ENCODE measurements around the gene SAA2. TPM values are rescaled to one million over a fixed set of nuclear protein-coding genes. Genes with fewer than 3 reads are reported as not detected.

The SAA2 gene
- total RNA-seq, 4 donors from 2014 or later = 0.34 TPM; not detected in 3

- H3K4me3 ChIP-seq = no peak overlapping the region
- intact Hi-C loops (cut with DNase I) = no loop called here
Measured at GRCh38 chr11:18245396-18245795, 3.1 kb downstream of the SAA2 start.

DNA sequence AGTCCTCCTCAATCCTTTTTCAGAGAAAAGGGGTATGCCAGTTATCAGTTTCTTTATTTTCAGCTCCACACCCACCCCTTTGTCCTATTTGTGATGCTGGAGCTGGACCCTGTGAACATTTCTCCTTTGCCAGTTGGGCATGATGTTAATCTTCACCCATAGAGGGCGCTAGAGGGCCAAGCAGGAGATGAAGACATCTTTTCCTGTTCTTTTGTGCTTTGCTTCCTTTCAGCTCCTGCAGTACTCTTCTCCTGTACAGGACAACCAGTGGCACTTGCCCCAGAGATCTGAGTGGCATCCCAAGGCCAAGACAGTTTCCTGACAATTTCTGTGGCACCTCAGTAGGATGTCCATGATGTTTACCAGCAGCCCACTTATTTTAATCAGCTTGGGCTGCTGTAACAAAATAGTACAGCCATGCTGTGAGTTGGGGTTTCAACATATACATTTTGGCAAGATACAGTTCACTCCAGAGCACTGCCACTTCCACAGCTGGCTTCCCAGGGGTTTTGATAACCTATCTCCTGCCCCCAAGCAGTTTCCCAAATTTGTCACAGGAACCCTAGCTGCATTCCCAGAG, 4.6 kb downstream of the SAA2 start:
- H3K36me3 ChIP-seq = no peaks in the 10 kb centered on the region
- H3K4me3 ChIP-seq = no peak overlapping the region
- TF ChIP-seq POLR2A (IDR thresholded peaks at IDR 0.05; ENCODE audit: low read depth) (no peak), POLR2AphosphoS5 (IDR thresholded peaks at IDR 0.05) (no peak), EP300 (IDR thresholded peaks at IDR 0.05) (no peak)
- TF ChIP-seq, protein P1, sequence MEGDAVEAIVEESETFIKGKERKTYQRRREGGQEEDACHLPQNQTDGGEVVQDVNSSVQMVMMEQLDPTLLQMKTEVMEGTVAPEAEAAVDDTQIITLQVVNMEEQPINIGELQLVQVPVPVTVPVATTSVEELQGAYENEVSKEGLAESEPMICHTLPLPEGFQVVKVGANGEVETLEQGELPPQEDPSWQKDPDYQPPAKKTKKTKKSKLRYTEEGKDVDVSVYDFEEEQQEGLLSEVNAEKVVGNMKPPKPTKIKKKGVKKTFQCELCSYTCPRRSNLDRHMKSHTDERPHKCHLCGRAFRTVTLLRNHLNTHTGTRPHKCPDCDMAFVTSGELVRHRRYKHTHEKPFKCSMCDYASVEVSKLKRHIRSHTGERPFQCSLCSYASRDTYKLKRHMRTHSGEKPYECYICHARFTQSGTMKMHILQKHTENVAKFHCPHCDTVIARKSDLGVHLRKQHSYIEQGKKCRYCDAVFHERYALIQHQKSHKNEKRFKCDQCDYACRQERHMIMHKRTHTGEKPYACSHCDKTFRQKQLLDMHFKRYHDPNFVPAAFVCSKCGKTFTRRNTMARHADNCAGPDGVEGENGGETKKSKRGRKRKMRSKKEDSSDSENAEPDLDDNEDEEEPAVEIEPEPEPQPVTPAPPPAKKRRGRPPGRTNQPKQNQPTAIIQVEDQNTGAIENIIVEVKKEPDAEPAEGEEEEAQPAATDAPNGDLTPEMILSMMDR (IDR thresholded peaks at IDR 0.05) = peak in 2 of 3 experiments; percentile 34 to 56
- no peaks in the 10 kb centered on the region for H3K4me1 ChIP-seq
- no peaks in the 10 kb centered on the region for H3K9me3 ChIP-seq
- no peak overlapping the region for H3K27ac ChIP-seq (replicated peaks in 1 of 4)
- WGBS = 0% methylated on average over 1 of the region's 1 CpG
- intact Hi-C loops (cut with DNase I) = no loop called here
- H3K27me3 ChIP-seq = no peaks in the 10 kb centered on the region
- no peak for DNase-seq (ENCODE audit: extremely low spot score)

More at GRCh38 chr11:18245396-18245795, 3.1 kb downstream of the SAA2 start:
- TF ChIP-seq POLR2AphosphoS5 (IDR thresholded peaks at IDR 0.05) (no peak), POLR2A (IDR thresholded peaks at IDR 0.05; ENCODE audit: low read depth) (no peak), EP300 (IDR thresholded peaks at IDR 0.05) (no peak)
- TF ChIP-seq, protein P1 (IDR thresholded peaks at IDR 0.05) = no peak
- H3K27ac ChIP-seq (replicated peaks in 1 of 4) = no peak overlapping the region
- no peaks in the 10 kb centered on the region for H3K4me1 ChIP-seq
- WGBS = 55% methylated on average over 5 of the region's 6 CpGs
- H3K27me3 ChIP-seq = no peaks in the 10 kb centered on the region
- no peak for DNase-seq (ENCODE audit: extremely low spot score)
- no peaks in the 10 kb centered on the region for H3K9me3 ChIP-seq
- H3K36me3 ChIP-seq = no peaks in the 10 kb centered on the region

DNA sequence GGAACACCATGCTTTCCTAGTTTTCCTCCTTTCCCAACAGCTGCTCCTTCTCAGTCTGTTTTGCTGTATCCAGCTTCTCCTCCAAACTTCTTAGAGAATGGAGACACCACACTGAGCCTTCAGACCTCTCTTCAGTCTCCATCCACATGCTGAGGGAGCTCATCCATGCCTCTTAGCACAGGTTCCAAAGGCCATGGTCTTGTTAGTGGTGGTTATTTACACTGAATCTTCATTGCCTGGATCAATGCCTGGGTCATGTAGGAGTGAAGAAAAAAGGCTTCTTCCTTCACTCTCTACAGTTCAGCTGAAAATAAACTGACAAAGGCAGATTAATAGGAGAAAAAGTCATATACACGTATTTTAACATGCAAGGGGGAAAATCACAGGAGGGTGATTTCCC, 8.8 kb downstream of the SAA2 start:
- Histone ChIP-seq H3K27me3 (no peaks in the 10 kb centered on the region), H3K27ac (replicated peaks in 1 of 4) (no peak overlapping the region), H3K4me3 (no peak overlapping the region), H3K9me3 (no peaks in the 10 kb centered on the region), H3K36me3 (no peaks in the 10 kb centered on the region), H3K4me1 (no peaks in the 10 kb centered on the region)
- TF ChIP-seq, protein P1 (IDR thresholded peaks at IDR 0.05) = no peak
- no peak for TF ChIP-seq POLR2AphosphoS5 (IDR thresholded peaks at IDR 0.05)
- no peak for TF ChIP-seq POLR2A (IDR thresholded peaks at IDR 0.05; ENCODE audit: low read depth)
- no peak for TF ChIP-seq EP300 (IDR thresholded peaks at IDR 0.05)
- DNase-seq (ENCODE audit: extremely low spot score) = no peak
- intact Hi-C loops (cut with DNase I) = no loop called here
- 65% methylated on average over 1 of the region's 1 CpG for WGBS

GRCh38 chr11:18236664-18237356, 11.7 kb downstream of the SAA2 start, which contains the start of gene SAA4:
TSS of gene SAA4 (minus strand) at chr11:18236802. CDS start at chr11:18235926, 876 bp downstream.
- H3K27ac ChIP-seq (replicated peaks in 1 of 4) = no peak within 1 kb of the TSS
- H3K27me3 ChIP-seq = no peaks in the 10 kb centered on the region
- DNase-seq (ENCODE audit: extremely low spot score) = no peak
- no peaks in the 10 kb centered on the region for H3K9me3 ChIP-seq
- intact Hi-C loops (cut with DNase I) = no loop called here
- no peak for TF ChIP-seq POLR2AphosphoS5 (IDR thresholded peaks at IDR 0.05)
- no peak for TF ChIP-seq POLR2A (IDR thresholded peaks at IDR 0.05; ENCODE audit: low read depth)
- TF ChIP-seq, protein P1 (IDR thresholded peaks at IDR 0.05) = no peak
- TF ChIP-seq EP300 (IDR thresholded peaks at IDR 0.05) = no peak
- no peaks in the 10 kb centered on the region for H3K36me3 ChIP-seq
- H3K4me3 ChIP-seq = no peak within 1 kb of the TSS
- H3K4me1 ChIP-seq = no peaks in the 10 kb centered on the region
- WGBS = 72% methylated on average over 2 of the region's 2 CpGs

Measured in esophagus muscularis mucosa (tissue), 4 donors.